ENCODE measurements around the gene POLD4.

POLD4 gene

GRCh38 chr11:67301313-67301921 lies 51.9 kb downstream of the POLD4 start:
- no peak for DNase-seq (ENCODE audit: low spot score)
